HepG2 (cell line): ENCODE measurements around the gene OR10V1. TPM values are rescaled to one million over a fixed set of nuclear protein-coding genes. Genes with fewer than 3 reads are reported as not detected.

ENCODE experiments used
- DNMT3B ChIP-seq: conservative IDR thresholded peaks from 2 replicates; pipeline ENCODE4 v1.6.1; 2016; ENCODE audit warnings: missing biosample characterization, control low read depth
- IRX3 ChIP-seq: sonication (generic); formaldehyde crosslinking; IDR thresholded peaks from 2 replicates; pipeline ENCODE4 v1.8.1; 2023; ENCODE audit warnings: mild to moderate bottlenecking, low read depth, missing genetic modification reagents, borderline replicate concordance
- RARG ChIP-seq: sonication (generic); formaldehyde crosslinking; IDR thresholded peaks from 2 replicates; pipeline ENCODE4 v1.4.0; 2020; ENCODE audit warnings: low read depth, mild to moderate bottlenecking, missing genetic modification reagents
- RFXAP ChIP-seq: sonication (generic); formaldehyde crosslinking; IDR thresholded peaks from 2 replicates; pipeline ENCODE4 v1.4.0; 2020; ENCODE audit warnings: missing genetic modification reagents, borderline replicate concordance
- SETDB1 ChIP-seq: sonication (generic); formaldehyde crosslinking; IDR thresholded peaks from 2 replicates; pipeline ENCODE4 v1.5.1; 2020; ENCODE audit warnings: missing genetic modification reagents, mild to moderate bottlenecking, borderline replicate concordance
- TBX2 ChIP-seq: sonication (generic); formaldehyde crosslinking; IDR thresholded peaks from 2 replicates; pipeline ENCODE4 v1.5.0; 2020; ENCODE audit warnings: missing genetic modification reagents, mild to moderate bottlenecking, borderline replicate concordance
- ZBTB38 ChIP-seq: sonication (generic); formaldehyde crosslinking; IDR thresholded peaks from 2 replicates; pipeline ENCODE4 v1.5.1; 2020; ENCODE audit warnings: mild to moderate bottlenecking, missing genetic modification reagents
- ZFP37 ChIP-seq: sonication (generic); formaldehyde crosslinking; IDR thresholded peaks from 2 replicates; pipeline ENCODE4 v1.4.0; 2020; ENCODE audit warnings: missing genetic modification reagents, borderline replicate concordance
- ZNF160 ChIP-seq: sonication (generic); formaldehyde crosslinking; IDR thresholded peaks from 2 replicates; pipeline ENCODE4 v1.8.0; 2022; ENCODE audit warnings: mild to moderate bottlenecking, inconsistent platforms, missing genetic modification reagents
- ZNF350 ChIP-seq: sonication (generic); formaldehyde crosslinking; IDR thresholded peaks from 2 replicates; pipeline ENCODE4 v1.4.0; 2020; ENCODE audit warnings: mild to moderate bottlenecking, low read depth, missing genetic modification reagents, borderline replicate concordance
- ZNF792 ChIP-seq: IDR thresholded peaks from 2 replicates; pipeline ENCODE4 v1.6.1; 2016
- polyA plus RNA-seq, 8 experiments: library from polyadenylated mRNA; depleted of rRNA in 3 of 8; stranded (reverse) in 7 of 8; unstranded in 1 of 8; fragments of >200 nt; fragmentation: Illumina TruSeq in 4 of 8; extraction: Trizol in 4 of 8; gene quantifications; 2 replicates each; pipeline versions ENCODE4 v1.2.1 to v1.2.3, GENCODE V29; 2011 to 2016; ENCODE audit warnings: low read depth in 4 of 8, missing spikeins in 1 of 8, mixed read lengths in 1 of 8; ENCODE audit not compliant: insufficient read depth in 1 of 8
- total RNA-seq, 5 experiments: library from RNA; depleted of rRNA; stranded (reverse); fragments of >200 nt; fragmentation: Illumina TruSeq; extraction: Trizol; gene quantifications; 2 replicates each; pipeline ENCODE4 v1.2.3, GENCODE V29; 2016; ENCODE audit warnings: low read depth in 1 of 5
- TF ChIP-seq, protein P1 (sequence below): sonication (generic); formaldehyde crosslinking; IDR thresholded peaks from 2 replicates; pipeline ENCODE4 v1.8.1; 2023; ENCODE audit warnings: missing genetic modification reagents, mild to moderate bottlenecking, borderline replicate concordance
- TF ChIP-seq, protein P2 (sequence below): fragments of 450-650 bp; IDR thresholded peaks from 2 replicates; pipeline ENCODE4 v1.6.1; 2017; ENCODE audit warnings: mild to moderate bottlenecking
- TF ChIP-seq, protein P3 (sequence below): sonication (generic); formaldehyde crosslinking; IDR thresholded peaks from 2 replicates; pipeline ENCODE4 v1.8.1; 2022; ENCODE audit warnings: mild to moderate bottlenecking, missing genetic modification reagents
- TF ChIP-seq, protein P4 (sequence below), 2 experiments: fragments of 450-650 bp in 1 of 2; sonication (generic) in 1 of 2; formaldehyde crosslinking in 1 of 2; IDR thresholded peaks; 2 replicates each; pipeline versions ENCODE4 v1.6.1 to v1.8.0; 2016 to 2022; ENCODE audit warnings: antibody characterized with exemption in 1 of 2, mild to moderate bottlenecking in 1 of 2, missing genetic modification reagents in 1 of 2

The OR10V1 gene
- total and polyA plus RNA-seq, 2 of the 13 experiments (the other 11 are each of a cell fraction or from before 2014, with no cell fraction given) = not detected

DNA sequence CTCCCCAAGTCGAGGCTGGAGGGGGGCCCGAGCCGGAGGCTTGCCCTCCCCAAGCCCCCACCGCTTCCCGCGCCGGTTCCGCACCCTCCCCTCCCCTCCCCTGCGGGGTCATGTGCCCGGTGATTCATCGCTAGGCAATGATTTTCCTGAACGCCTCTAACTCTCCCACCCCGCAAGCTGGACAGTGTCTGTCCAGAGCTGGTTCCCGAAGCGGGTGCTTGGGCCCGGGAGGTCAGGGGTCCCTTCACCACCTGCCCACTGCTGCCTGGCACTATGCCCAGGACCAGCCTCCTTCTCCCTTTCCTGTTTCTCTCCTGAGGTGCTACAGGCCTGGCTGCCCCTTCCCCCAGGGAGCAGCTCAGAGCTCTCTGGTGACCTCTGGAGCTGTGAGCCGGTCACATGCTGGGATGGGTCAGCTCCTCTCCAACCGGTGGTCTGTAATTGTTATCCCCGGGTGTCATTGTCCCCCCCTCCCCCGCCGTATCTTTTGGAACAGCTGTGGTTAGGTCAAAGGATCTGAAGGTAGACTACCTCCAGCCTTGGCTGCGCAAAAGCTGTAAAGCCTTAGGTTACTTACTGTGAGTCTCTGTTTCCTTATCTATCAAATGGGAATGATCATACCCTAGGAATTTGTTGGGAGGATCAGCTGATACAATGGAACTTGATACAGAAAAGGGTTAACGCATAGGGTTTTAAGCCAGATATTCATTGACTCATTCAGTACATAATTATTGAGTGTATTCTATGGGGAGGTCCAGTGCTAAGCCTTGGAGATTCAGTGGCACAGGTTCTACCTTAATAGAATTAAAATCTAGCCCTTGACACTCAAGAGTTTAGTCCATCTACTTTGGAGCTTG lies 42.3 kb upstream of the OR10V1 start (continued):
- TF ChIP-seq ZFP37 (CRISPR knock-in tag) (no peak), ZNF792 (CRISPR knock-in tag) (no peak), DNMT3B (CRISPR knock-in tag) (no peak), SETDB1 (no peak), TBX2 (CRISPR knock-in tag) (no peak; the same call in 1 of the 2 replicates), ZNF160 (CRISPR knock-in tag) (no peak), ZBTB38 (no peak), IRX3 (no peak), RARG (CRISPR knock-in tag) (no peak), ZNF350 (0 out of 2 replicates have a peak, but pooled peaks have one; percentile 37), RFXAP (CRISPR knock-in tag) (no peak)
- TF ChIP-seq, protein P1, sequence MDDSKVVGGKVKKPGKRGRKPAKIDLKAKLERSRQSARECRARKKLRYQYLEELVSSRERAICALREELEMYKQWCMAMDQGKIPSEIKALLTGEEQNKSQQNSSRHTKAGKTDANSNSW (CRISPR knock-in tag) = no peak
- TF ChIP-seq, protein P2, sequence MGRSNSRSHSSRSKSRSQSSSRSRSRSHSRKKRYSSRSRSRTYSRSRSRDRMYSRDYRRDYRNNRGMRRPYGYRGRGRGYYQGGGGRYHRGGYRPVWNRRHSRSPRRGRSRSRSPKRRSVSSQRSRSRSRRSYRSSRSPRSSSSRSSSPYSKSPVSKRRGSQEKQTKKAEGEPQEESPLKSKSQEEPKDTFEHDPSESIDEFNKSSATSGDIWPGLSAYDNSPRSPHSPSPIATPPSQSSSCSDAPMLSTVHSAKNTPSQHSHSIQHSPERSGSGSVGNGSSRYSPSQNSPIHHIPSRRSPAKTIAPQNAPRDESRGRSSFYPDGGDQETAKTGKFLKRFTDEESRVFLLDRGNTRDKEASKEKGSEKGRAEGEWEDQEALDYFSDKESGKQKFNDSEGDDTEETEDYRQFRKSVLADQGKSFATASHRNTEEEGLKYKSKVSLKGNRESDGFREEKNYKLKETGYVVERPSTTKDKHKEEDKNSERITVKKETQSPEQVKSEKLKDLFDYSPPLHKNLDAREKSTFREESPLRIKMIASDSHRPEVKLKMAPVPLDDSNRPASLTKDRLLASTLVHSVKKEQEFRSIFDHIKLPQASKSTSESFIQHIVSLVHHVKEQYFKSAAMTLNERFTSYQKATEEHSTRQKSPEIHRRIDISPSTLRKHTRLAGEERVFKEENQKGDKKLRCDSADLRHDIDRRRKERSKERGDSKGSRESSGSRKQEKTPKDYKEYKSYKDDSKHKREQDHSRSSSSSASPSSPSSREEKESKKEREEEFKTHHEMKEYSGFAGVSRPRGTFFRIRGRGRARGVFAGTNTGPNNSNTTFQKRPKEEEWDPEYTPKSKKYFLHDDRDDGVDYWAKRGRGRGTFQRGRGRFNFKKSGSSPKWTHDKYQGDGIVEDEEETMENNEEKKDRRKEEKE = no peak
- TF ChIP-seq, protein P3, sequence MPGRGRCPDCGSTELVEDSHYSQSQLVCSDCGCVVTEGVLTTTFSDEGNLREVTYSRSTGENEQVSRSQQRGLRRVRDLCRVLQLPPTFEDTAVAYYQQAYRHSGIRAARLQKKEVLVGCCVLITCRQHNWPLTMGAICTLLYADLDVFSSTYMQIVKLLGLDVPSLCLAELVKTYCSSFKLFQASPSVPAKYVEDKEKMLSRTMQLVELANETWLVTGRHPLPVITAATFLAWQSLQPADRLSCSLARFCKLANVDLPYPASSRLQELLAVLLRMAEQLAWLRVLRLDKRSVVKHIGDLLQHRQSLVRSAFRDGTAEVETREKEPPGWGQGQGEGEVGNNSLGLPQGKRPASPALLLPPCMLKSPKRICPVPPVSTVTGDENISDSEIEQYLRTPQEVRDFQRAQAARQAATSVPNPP (CRISPR knock-in tag) = no peak
- TF ChIP-seq, protein P4, sequence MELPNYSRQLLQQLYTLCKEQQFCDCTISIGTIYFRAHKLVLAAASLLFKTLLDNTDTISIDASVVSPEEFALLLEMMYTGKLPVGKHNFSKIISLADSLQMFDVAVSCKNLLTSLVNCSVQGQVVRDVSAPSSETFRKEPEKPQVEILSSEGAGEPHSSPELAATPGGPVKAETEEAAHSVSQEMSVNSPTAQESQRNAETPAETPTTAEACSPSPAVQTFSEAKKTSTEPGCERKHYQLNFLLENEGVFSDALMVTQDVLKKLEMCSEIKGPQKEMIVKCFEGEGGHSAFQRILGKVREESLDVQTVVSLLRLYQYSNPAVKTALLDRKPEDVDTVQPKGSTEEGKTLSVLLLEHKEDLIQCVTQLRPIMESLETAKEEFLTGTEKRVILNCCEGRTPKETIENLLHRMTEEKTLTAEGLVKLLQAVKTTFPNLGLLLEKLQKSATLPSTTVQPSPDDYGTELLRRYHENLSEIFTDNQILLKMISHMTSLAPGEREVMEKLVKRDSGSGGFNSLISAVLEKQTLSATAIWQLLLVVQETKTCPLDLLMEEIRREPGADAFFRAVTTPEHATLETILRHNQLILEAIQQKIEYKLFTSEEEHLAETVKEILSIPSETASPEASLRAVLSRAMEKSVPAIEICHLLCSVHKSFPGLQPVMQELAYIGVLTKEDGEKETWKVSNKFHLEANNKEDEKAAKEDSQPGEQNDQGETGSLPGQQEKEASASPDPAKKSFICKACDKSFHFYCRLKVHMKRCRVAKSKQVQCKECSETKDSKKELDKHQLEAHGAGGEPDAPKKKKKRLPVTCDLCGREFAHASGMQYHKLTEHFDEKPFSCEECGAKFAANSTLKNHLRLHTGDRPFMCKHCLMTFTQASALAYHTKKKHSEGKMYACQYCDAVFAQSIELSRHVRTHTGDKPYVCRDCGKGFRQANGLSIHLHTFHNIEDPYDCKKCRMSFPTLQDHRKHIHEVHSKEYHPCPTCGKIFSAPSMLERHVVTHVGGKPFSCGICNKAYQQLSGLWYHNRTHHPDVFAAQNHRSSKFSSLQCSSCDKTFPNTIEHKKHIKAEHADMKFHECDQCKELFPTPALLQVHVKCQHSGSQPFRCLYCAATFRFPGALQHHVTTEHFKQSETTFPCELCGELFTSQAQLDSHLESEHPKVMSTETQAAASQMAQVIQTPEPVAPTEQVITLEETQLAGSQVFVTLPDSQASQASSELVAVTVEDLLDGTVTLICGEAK (IDR thresholded peaks at IDR 0.05) = no peak
- TF ChIP-seq, protein P4 (CRISPR knock-in tag; IDR thresholded peaks at IDR 0.05) = no peak
